GM20431 (cell line): Measurements from ENCODE around the gene UNC119.

Source experiments
- in situ Hi-C: fragments of 300-500 bp; cut with MseI, MboI; formaldehyde crosslinking; loops from one replicate; pipeline ENCODE4 v1.15.0; 2020; ENCODE audit warnings: low sequenced_read_pairs; ENCODE audit not compliant: unreplicated experiment

Gene UNC119

GRCh38 chr17:28573521-28573920, 21.1 kb upstream of the UNC119 start:
- in situ Hi-C loops: no loop called here

GRCh38 chr17:28573040-28573380, 20.6 kb upstream of the UNC119 start:
- in situ Hi-C loops: no loop called here

GRCh38 chr17:28572259-28573039, 20.0 kb upstream of the UNC119 start:
- in situ Hi-C loops: no loop called here

- in situ Hi-C loops: no loop called here
Measured at GRCh38 chr17:28571361-28572122, 19.1 kb upstream of the UNC119 start, which contains the start of gene PIGS. PIGS (minus strand) TSS chr17:28571524; CDS start chr17:28571496, 28 bp downstream.

GRCh38 chr17:28570716-28571360, 18.4 kb upstream of the UNC119 start:
- in situ Hi-C loops: no loop called here

GRCh38 chr17:28569446-28569845, 17.0 kb upstream of the UNC119 start:
- in situ Hi-C loops: no loop called here

GRCh38 chr17:28567604-28568003, 15.2 kb upstream of the UNC119 start:
- in situ Hi-C loops: no loop called here

GRCh38 chr17:28563475-28563874, 11.1 kb upstream of the UNC119 start:
- in situ Hi-C loops: no loop called here

- in situ Hi-C loops: no loop called here
Measured at GRCh38 chr17:28555022-28555421, 2.6 kb upstream of the UNC119 start.

- in situ Hi-C loops: no loop called here
Measured at GRCh38 chr17:28554565-28554964, 2.1 kb upstream of the UNC119 start.

- in situ Hi-C loops: no loop called here
Measured at GRCh38 chr17:28553000-28553505, 629 bp upstream of the UNC119 start.

- in situ Hi-C loops: no loop called here
Measured at GRCh38 chr17:28551421-28552175, 826 bp downstream of the UNC119 start.

- in situ Hi-C loops: no loop called here
Measured at GRCh38 chr17:28550858-28551257, 1.6 kb downstream of the UNC119 start.

- in situ Hi-C loops: no loop called here
Measured at GRCh38 chr17:28549236-28550132, 2.9 kb downstream of the UNC119 start.

- in situ Hi-C loops: no loop called here
Measured at GRCh38 chr17:28548417-28549130, 3.9 kb downstream of the UNC119 start.

GRCh38 chr17:28547623-28548416, 4.6 kb downstream of the UNC119 start:
- in situ Hi-C loops: no loop called here

- in situ Hi-C loops: no loop called here
Measured at GRCh38 chr17:28547096-28547622, 5.3 kb downstream of the UNC119 start.
